ENCODE data around the gene THRA.

The THRA gene

DNA sequence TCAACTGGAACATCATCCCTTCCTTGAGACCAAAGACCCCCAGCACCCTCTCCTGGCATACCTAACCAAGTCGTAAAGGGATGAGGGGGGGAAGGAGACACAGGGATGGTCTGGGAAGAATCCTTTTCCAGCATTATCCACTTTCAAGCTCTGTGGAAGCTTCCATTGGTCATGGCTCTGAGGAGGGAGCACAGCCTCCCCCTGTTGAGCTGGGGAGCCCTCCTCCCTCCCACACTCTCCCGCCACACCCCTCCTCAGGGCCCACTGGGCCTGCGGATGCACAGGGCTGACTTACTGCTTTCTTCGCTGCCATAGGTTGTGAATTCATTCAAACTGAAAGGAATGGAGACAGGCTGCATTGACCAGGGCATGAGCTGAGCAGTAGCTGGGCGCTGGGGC lies 35.2 kb upstream of the THRA start:
- DNase-seq = no peak

- no peak for DNase-seq
Observed at GRCh38 chr17:40028595-40028994, 34.2 kb upstream of the THRA start.

- DNase-seq = no peak
Observed at GRCh38 chr17:40031706-40032105, 31.1 kb upstream of the THRA start.

DNA sequence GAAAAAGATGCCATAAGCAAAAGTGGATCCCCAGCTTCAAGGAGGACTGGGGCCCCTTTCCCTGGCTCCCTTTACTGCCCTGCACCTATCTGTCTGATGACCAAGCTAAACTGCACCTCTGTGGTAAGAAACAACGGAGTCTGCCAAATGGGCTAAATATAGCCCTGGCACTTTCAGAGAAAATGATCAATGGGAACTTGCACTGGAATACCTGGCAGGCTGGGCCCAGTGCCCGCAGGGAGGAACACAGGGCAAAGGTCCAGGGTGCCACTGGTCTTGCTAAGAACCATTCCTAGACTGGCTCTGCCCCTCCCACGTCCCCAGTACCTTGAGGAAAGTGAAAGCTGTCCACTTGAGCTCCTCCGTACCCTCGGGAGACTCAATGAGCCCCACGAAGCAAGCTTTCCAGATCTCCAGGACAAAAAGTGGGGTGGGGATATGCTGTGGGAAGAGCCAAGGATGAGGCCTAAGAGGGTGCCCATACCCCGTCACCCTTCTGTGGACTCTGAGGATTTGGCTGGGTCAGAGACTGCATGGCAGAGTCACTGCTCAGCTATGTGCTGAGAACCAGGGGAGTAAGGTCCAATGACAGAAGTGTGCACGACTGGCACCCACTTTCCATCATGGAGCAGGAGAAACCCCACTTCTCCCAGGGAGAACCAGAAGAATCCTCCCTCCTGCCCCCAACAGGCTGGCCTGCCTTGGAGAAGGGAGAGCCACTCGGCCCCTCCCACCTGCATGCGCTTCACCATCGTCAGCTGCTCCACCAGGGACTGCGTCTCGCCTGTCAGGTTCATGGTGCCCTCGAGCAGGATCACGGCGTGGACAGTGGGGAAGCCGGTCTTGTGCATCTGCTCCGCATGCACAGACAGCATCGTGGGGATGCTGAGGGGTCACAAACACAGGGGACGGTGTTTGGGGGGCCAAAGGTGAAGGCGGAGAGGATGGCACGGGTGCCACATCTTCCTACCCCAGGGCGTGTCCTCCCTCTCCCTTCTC lies 30.1 kb upstream of the THRA start:
- no peak for DNase-seq

DNA sequence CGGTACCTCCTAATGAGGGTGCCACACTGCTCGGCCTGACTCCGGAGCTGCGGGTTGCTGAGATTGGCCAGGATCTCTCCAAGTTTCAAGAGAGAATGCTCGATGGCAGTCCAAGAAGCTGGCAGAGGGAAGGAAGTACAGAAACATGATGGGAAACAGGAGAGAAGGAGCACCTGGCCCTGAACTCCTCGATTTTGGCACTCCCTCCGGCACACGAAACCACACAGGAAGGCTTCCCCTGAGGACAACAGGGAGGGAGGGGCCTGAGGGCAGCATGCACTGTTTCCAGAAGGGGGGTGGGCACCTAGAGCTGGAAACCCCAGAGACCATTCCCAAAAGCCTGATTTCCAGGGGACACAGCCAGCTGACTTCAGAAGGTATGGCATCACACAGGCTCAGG lies 29.4 kb upstream of the THRA start:
- no peak for DNase-seq

DNA sequence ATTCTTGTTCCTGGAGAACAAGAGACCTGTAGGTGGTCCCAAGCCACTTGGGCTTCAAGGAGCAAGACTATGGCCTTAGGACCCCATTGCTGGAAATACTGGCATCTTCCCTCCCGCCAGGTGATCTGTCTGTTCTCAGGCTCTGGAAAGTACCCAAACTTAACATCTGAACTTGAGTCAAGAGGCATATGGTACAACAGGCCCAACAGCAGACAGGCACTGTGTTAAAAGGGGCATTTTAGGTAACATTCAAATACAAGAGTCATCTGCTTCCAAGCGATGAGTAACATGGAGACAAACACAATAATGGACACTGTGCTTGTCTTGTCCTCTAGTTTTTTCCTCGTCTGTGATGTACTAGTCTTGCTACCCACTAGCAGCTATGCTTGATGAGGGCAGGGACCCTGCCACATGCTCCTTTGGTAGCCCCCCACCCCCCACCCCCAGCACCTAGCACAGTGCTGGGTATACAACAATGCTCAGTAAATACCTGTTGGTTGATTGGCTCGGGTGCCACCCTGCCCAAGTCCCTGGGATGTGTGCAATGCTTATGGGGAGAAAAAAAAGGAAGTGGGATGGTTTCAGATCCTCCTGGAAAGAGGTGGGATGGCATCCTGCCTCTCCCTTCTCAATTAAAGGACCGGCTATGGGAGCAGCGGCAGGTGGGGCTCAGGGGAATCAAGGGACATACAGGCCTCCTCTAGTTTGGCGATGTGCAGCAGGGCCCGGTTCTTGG lies 28.2 kb upstream of the THRA start:
- DNase-seq = no peak

DNA sequence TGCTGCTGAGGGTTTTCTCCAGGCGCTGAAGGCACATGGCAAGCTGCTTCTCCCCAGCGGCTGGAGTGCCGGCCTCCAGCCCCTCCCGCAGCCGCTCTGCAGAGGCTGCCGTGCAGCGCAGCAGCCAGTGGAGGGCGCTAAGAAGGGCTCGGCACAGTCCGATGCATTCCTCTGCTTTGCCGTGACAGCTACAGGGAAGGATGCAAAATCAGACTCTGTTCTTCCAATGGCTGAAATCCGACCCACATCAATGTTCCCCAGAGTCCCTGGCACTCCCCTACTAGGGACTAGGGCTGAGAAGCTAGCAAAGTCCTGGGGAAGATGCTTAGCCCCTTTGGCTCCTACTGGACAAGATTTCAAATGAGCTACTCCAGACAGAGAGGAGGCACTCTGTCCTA lies 27.6 kb upstream of the THRA start:
- no peak for DNase-seq

DNA sequence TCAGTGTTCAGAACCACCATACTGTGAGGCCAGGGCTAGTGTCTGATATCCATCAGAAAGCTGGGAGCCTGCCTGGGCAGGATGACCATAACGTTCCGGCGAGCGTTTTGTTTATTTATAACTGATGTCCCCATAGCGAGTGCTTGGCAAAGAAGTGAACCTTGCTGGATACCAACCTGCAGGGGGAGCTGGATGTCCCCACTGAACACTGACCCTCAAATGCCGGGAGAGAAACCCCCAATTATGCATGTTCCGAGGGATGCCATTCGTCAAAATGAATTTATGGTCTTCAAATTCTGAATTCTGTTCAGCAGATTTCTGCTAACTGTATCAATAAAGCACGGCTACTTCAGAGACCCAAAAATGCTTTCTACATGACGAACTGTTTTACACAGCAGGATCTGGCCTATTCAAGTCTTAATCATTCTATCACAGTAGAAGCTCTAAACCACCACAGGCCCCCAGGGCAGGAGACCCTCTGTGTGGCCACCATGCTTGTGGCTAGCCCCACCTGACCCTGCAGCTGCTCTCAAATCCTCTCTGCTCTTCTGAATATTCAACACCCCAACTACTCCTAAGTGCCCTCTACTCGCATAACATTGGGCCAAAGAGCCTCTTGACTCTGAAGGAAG lies 23.8 kb upstream of the THRA start:
- no peak for DNase-seq

- DNase-seq = no peak
Observed at GRCh38 chr17:40041196-40041595, 21.6 kb upstream of the THRA start.

DNA sequence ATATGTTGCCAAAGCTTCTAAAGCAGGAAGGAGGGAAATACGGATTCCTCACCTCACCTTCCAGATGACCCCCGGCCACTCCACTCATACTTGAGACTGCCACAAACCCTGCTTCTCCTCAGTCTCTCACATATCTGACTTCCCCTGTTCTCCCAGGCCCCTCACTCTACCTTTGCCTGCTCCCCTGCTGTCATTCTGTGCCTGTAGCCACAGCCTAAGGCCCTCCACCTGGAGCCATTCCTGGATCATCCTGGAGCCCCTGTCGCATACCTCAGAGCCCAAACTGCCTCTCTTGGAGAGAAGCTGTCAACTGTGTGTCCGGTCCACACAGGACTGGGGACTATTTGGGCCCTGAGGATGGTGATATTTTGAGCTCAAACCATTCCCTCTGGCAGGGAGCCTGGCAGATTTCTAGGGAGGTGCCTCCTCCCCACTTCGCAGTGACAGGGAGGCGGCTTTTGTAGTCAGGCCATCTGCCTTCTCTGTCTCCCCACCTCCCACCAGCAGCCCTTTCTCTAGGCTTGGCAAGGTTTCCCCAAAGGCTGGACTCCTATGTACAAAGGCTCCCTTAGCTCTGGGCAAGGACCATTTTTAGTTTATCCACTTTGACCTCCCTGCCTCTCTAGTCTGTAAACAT lies 6.3 kb upstream of the THRA start:
- DNase-seq = no peak

DNA sequence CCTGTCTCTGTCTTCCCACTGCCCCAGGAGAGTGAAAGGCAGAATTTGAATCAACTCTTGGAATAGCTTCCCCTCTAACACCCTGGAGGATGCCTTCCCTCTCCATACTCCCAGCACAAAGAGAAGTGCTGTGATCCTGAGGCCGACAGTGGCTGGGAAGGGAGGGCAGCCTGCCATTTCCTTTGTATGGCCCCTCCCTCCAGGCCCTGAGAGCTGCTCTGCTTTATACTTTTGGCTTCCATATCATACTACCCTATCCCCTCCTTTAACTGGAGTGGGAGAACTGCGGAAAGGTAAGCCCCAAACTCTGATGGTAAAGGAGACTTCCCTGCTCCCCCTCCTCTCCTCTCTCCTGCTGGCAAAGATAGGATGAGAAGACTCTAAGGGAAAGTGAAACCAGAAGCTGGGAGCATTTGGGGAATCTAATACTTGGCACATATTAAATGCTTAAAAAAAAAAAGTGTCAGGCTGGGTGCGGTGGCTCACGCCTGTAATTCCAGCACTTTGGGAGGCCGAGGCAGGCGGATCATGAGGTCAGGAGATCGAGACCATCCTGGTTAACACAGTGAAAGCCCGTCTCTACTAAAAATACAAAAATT lies 4.5 kb upstream of the THRA start:
- no peak for DNase-seq

DNA sequence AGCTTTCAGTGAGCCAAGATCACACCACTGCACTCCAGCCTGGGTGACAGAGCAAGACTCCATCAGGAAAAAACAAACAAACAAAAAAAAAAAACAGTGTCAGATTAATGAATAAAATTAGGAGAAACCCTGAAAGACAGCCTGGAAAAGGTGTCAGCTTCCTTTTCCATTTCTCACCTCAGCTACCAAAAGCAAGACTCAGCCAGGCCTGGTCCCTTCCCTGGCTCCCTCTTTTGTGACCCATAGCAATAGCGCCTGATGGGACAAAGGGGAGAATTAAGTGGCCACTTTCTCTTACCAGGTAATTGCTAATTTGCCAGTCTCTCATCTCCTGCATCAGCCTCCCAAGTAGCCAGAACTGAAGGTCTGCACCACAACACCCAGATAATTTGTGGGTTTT lies 3.9 kb upstream of the THRA start:
- DNase-seq = no peak

- DNase-seq = no peak
Observed at GRCh38 chr17:40059729-40060475, 2.9 kb upstream of the THRA start.

- DNase-seq = no peak
Observed at GRCh38 chr17:40060887-40061608, 1.7 kb upstream of the THRA start.

- no peak for DNase-seq
Observed at GRCh38 chr17:40061609-40062038, 1.1 kb upstream of the THRA start.

GRCh38 chr17:40063187-40063771 lies 514 bp downstream of the THRA start:
- DNase-seq = no peak

- no peak for DNase-seq
Observed at GRCh38 chr17:40063901-40064531, 1.3 kb downstream of the THRA start.

- no peak for DNase-seq
Observed at GRCh38 chr17:40064971-40065768, 2.4 kb downstream of the THRA start.

GRCh38 chr17:40065769-40066510 lies 3.2 kb downstream of the THRA start:
- DNase-seq = no peak

Data from NCI-H2081 treated with DMSO at 0.1 percent for 48 hours (cell line).